ENCODE measurements around the gene DDI1. TPM values are rescaled to one million over a fixed set of nuclear protein-coding genes. Genes with fewer than 3 reads are reported as not detected.

The DDI1 gene
- total RNA-seq, 1 experiment from 2014 or later = not detected

DNA sequence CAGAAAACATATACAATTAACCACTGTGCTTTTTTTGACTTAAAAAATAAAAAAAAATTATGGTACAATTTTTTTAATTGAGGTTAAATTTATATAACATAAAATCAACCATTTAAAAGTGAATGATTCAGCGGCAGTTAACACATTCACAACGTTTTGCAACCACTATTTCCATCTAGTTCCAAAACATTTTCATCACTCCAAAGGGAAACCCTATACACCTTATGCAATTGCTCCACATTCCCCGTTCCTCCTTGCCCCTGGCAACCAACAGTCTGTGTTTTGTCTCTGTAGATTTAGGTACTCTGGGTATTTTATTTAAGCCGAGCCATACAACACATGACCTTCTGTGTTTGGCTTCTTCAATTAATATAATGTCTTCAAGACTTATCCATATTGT is 15.3 kb downstream of the DDI1 start:
- DNase-seq (ENCODE audit: low read depth, low spot score) (no peak), ATAC-seq (no peak)
- Histone ChIP-seq H4K20me1 (ENCODE audit: insufficient read depth) (no peaks in the 10 kb centered on the region), H3K9me3 (ENCODE audit: control insufficient read depth in 1 of 2, insufficient read depth in 1 of 2, low read depth in 1 of 2, low read length in 2 of 2) (no peaks in the 10 kb centered on the region), H3K4me1 (ENCODE audit: control insufficient read depth in 1 of 2, insufficient read depth in 2 of 2, low read length in 2 of 2) (no peaks in the 10 kb centered on the region), H2AFZ (ENCODE audit: low read depth, low read length, poor library complexity, severe bottlenecking) (no peak overlapping the region), H3K9me2 (ENCODE audit: insufficient read depth) (no peaks in the 10 kb centered on the region), H3K27me3 (ENCODE audit: insufficient read depth, low read length) (no peaks in the 10 kb centered on the region), H3K9ac (ENCODE audit: low read length) (no peak overlapping the region), H3K79me2 (ENCODE audit: insufficient read depth, low read length) (no peaks in the 10 kb centered on the region), H3K4me2 (ENCODE audit: low read length) (no peak overlapping the region), H3K36me3 (ENCODE audit: control insufficient read depth in 1 of 2, insufficient read depth in 2 of 2, low read length in 2 of 2) (no peaks in the 10 kb centered on the region), H3K4me3 (replicated peaks in 1 of 2; ENCODE audit: low read depth in 1 of 2, low read length in 2 of 2) (no peak overlapping the region), H3K27ac (ENCODE audit: low read depth, low read length) (no peak overlapping the region)
- ChIA-PET POLR2A (no interaction called here), CTCF (no interaction called here), RAD21 (ENCODE audit: low non-redundant PET in 1 of 2, low total read pairs in 2 of 2, uncharacterized antibody in 2 of 2, unreplicated experiment in 2 of 2) (no interaction called here)
- TF ChIP-seq SP1 (IDR thresholded peaks at IDR 0.05; ENCODE audit: low read depth) = no peak
- no peak for TF ChIP-seq ELF1 (IDR thresholded peaks at IDR 0.05; ENCODE audit: borderline replicate concordance, low read depth)
- TF ChIP-seq SRF (IDR thresholded peaks at IDR 0.05; ENCODE audit: low read depth) = no peak
- TF ChIP-seq YY1 (IDR thresholded peaks at IDR 0.05; ENCODE audit: extremely low read depth, insufficient replicate concordance, low read depth, low read length) = no peak
- TF ChIP-seq JUND (IDR thresholded peaks at IDR 0.05) = no peak
- no peak for TF ChIP-seq FOSL1 (IDR thresholded peaks at IDR 0.05; ENCODE audit: low read depth)
- no peak for TF ChIP-seq POLR2A (IDR thresholded peaks at IDR 0.05; ENCODE audit: borderline replicate concordance, extremely low read depth, insufficient read depth, insufficient read length)
- TF ChIP-seq CBX3 (IDR thresholded peaks at IDR 0.05; ENCODE audit: low read depth) = no peak
- TF ChIP-seq EGR1 (IDR thresholded peaks at IDR 0.05; ENCODE audit: low read depth) = no peak
- no peak for TF ChIP-seq EZH2 (IDR thresholded peaks at IDR 0.05)
- TF ChIP-seq, protein P1, sequence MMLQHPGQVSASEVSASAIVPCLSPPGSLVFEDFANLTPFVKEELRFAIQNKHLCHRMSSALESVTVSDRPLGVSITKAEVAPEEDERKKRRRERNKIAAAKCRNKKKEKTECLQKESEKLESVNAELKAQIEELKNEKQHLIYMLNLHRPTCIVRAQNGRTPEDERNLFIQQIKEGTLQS (IDR thresholded peaks at IDR 0.05) = no peak
- TF ChIP-seq SIN3A (IDR thresholded peaks at IDR 0.05; ENCODE audit: low read depth) = no peak
- no peak for TF ChIP-seq ZNF274 (IDR thresholded peaks at IDR 0.05; ENCODE audit: low read depth, low read length)
- TF ChIP-seq, protein P2, sequence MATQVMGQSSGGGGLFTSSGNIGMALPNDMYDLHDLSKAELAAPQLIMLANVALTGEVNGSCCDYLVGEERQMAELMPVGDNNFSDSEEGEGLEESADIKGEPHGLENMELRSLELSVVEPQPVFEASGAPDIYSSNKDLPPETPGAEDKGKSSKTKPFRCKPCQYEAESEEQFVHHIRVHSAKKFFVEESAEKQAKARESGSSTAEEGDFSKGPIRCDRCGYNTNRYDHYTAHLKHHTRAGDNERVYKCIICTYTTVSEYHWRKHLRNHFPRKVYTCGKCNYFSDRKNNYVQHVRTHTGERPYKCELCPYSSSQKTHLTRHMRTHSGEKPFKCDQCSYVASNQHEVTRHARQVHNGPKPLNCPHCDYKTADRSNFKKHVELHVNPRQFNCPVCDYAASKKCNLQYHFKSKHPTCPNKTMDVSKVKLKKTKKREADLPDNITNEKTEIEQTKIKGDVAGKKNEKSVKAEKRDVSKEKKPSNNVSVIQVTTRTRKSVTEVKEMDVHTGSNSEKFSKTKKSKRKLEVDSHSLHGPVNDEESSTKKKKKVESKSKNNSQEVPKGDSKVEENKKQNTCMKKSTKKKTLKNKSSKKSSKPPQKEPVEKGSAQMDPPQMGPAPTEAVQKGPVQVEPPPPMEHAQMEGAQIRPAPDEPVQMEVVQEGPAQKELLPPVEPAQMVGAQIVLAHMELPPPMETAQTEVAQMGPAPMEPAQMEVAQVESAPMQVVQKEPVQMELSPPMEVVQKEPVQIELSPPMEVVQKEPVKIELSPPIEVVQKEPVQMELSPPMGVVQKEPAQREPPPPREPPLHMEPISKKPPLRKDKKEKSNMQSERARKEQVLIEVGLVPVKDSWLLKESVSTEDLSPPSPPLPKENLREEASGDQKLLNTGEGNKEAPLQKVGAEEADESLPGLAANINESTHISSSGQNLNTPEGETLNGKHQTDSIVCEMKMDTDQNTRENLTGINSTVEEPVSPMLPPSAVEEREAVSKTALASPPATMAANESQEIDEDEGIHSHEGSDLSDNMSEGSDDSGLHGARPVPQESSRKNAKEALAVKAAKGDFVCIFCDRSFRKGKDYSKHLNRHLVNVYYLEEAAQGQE (IDR thresholded peaks at IDR 0.05; ENCODE audit: low read depth) = no peak
- TF ChIP-seq, protein P3, sequence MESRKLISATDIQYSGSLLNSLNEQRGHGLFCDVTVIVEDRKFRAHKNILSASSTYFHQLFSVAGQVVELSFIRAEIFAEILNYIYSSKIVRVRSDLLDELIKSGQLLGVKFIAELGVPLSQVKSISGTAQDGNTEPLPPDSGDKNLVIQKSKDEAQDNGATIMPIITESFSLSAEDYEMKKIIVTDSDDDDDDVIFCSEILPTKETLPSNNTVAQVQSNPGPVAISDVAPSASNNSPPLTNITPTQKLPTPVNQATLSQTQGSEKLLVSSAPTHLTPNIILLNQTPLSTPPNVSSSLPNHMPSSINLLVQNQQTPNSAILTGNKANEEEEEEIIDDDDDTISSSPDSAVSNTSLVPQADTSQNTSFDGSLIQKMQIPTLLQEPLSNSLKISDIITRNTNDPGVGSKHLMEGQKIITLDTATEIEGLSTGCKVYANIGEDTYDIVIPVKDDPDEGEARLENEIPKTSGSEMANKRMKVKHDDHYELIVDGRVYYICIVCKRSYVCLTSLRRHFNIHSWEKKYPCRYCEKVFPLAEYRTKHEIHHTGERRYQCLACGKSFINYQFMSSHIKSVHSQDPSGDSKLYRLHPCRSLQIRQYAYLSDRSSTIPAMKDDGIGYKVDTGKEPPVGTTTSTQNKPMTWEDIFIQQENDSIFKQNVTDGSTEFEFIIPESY (IDR thresholded peaks at IDR 0.05; ENCODE audit: extremely low read depth, insufficient replicate concordance, low read length) = no peak
- intact Hi-C loops (cut with micrococcal nuclease) = no loop called here
- BruUV-seq (replicated peaks) = no TSS peak

Measured in HCT116 (cell line).